Measurements from ENCODE around the gene CELF2. TPM values are rescaled to one million over a fixed set of nuclear protein-coding genes. Genes with fewer than 3 reads are reported as not detected.
"Not testable (repeated sequence)": the region's sequence is repeated elsewhere in the genome, so short reads cannot be mapped to it uniquely, and the experiment has no call there.

Gene CELF2
- polyA plus RNA-seq, 1 experiment = 24.7 TPM

DNA sequence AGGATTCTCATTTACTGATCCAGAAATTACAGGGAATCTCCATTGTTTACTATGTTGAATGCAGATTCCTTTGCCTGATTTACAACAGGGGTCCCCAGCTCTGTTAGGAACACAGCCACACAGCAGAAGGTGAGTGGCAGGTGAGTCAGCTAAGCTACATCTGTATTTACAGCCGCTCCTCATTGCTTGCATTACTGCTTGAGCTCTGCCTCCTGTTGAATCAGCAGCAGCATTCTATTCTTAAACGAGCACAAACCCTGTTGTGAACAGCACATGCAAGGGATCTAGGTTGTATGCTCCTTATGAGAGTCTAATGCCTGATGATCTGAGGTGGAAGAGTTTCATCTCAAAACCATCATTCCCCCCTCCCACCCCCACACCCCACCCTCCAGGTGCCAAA is 23.3 kb upstream of the CELF2 start:
- DNase-seq (ENCODE audit: low read depth, low spot score) = no peak
- H3K27ac ChIP-seq (ENCODE audit: low read depth, low read length) = no peak overlapping the region
- no peaks in the 10 kb centered on the region for H3K9me3 ChIP-seq (ENCODE audit: control insufficient read depth, insufficient read depth, low read length)
- H3K27me3 ChIP-seq (ENCODE audit: control insufficient read depth, insufficient read depth, low read length) = no peaks in the 10 kb centered on the region
- CTCF ChIA-PET = no interaction called here
- H3K4me3 ChIP-seq (ENCODE audit: low read depth, low read length) = no peak overlapping the region
- POLR2A ChIA-PET = no interaction called here
- TF ChIP-seq, protein P1, sequence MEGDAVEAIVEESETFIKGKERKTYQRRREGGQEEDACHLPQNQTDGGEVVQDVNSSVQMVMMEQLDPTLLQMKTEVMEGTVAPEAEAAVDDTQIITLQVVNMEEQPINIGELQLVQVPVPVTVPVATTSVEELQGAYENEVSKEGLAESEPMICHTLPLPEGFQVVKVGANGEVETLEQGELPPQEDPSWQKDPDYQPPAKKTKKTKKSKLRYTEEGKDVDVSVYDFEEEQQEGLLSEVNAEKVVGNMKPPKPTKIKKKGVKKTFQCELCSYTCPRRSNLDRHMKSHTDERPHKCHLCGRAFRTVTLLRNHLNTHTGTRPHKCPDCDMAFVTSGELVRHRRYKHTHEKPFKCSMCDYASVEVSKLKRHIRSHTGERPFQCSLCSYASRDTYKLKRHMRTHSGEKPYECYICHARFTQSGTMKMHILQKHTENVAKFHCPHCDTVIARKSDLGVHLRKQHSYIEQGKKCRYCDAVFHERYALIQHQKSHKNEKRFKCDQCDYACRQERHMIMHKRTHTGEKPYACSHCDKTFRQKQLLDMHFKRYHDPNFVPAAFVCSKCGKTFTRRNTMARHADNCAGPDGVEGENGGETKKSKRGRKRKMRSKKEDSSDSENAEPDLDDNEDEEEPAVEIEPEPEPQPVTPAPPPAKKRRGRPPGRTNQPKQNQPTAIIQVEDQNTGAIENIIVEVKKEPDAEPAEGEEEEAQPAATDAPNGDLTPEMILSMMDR (IDR thresholded peaks at IDR 0.05; ENCODE audit: low read depth, low read length) = no peak

DNA sequence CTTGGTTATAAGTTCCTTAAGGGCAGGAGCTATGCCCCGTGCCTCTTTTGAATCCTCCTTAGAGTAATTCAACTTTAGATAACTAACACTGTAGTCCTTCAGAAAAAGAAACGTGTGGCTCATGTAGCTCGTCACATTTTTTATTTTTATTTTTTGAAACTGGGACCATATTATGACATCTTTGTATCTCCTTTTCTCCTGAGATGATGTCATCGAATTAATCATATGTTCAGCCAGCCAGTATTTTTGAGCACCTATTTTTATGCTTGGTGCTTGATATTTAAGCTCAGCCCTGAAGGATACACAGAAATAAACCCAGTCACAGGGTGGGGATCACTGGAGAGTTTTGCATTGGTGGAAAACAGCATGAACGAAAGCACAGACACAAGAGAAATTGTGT is 22.6 kb upstream of the CELF2 start:
- no peak overlapping the region for H3K27ac ChIP-seq (ENCODE audit: low read depth, low read length)
- no peak for DNase-seq (ENCODE audit: low read depth, low spot score)
- CTCF ChIA-PET = no interaction called here
- H3K27me3 ChIP-seq (ENCODE audit: control insufficient read depth, insufficient read depth, low read length) = no peaks in the 10 kb centered on the region
- no peak overlapping the region for H3K4me3 ChIP-seq (ENCODE audit: low read depth, low read length)
- H3K9me3 ChIP-seq (ENCODE audit: control insufficient read depth, insufficient read depth, low read length) = no peaks in the 10 kb centered on the region
- POLR2A ChIA-PET = no interaction called here
- TF ChIP-seq, protein P1 (IDR thresholded peaks at IDR 0.05; ENCODE audit: low read depth, low read length) = no peak

DNA sequence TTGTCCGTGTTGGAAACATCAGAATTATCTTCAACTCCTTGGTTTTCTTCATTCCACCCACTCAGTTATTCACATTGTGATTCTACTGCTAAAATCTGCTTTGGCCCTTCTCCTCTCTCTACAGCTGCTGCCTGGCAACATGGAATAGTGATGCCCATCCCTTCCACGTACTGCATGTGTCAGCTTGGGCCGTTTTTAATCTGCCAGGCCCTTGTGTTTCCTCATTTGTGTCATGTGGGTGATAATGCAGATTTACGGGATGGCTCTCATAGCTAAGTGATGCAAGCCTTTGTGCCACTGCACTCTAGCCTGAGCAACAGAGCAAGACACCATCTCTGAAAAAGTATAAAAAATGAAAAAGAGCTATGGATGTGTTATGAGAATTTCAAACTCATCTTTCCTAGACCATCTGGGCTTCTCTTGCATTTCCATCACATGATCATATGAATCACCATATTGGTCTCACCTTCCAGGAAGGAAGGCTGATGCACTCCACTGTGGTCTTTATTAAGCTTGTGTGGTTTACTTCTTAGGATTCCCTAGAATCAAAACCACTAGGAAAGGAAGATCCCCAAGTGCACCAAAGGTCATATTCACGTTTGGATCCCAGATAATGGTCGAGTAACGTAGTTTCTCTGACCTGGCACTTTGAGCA is 20.6 kb upstream of the CELF2 start:
- TF ChIP-seq, protein P1 (IDR thresholded peaks at IDR 0.05; ENCODE audit: low read depth, low read length) = no peak
- Histone ChIP-seq H3K4me3 (ENCODE audit: low read depth, low read length) (no peak overlapping the region), H3K27me3 (ENCODE audit: control insufficient read depth, insufficient read depth, low read length) (no peaks in the 10 kb centered on the region), H3K27ac (ENCODE audit: low read depth, low read length) (no peak overlapping the region), H3K9me3 (ENCODE audit: control insufficient read depth, insufficient read depth, low read length) (no peaks in the 10 kb centered on the region)
- no peak for DNase-seq (ENCODE audit: low read depth, low spot score)
- ChIA-PET POLR2A (no interaction called here), CTCF (no interaction called here)

DNA sequence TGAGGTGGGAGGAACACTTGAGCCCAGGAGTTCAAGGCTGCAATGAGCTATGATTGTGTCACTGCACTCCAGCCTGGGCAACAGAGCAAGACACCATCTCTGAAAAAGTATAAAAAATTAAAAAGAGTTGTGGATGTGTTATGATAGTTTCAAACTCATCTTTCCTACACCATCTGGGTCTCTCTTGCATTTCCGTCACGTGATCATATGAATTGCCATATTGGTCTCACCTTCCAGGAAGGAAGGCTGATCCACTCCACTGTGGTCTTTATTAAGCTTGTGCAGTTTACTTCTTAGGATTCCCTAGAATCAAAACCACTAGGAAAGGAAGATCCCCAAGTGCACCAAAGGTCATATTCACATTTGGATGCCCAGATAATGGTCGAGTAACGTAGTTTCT is 18.2 kb upstream of the CELF2 start:
- H3K27me3 ChIP-seq (ENCODE audit: control insufficient read depth, insufficient read depth, low read length); POLR2A ChIA-PET; H3K9me3 ChIP-seq (ENCODE audit: control insufficient read depth, insufficient read depth, low read length); DNase-seq (ENCODE audit: low read depth, low spot score); H3K4me3 ChIP-seq (ENCODE audit: low read depth, low read length); H3K27ac ChIP-seq (ENCODE audit: low read depth, low read length): not testable (repeated sequence)
- CTCF ChIA-PET = interaction anchor here (0.9 kb wide), 1 partner anchor 1668 kb away, joined by 3 read pairs; no protein-coding TSS in a partner anchor

DNA sequence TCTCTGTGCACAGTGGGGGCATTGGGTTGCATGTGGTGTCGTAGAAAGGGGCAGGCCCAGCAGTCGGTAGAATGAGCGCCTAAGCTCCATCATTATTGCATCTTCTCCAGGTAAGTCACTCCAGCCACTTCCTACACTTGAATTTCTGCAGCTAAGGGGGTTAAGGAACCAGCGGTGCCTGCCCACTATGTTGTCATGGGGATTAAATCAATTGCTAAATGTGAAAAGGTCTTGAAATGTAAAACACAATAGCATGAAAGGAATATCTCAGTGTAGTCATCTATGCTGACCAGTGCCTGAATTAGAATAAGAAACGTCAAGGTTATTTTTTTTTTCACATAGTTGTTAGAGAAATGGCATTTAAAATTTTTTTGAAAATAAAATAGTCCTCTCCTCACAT is 15.2 kb upstream of the CELF2 start:
- no peak for DNase-seq (ENCODE audit: low read depth, low spot score)
- CTCF ChIA-PET = no interaction called here
- H3K9me3 ChIP-seq (ENCODE audit: control insufficient read depth, insufficient read depth, low read length) = no peaks in the 10 kb centered on the region
- H3K27ac ChIP-seq (ENCODE audit: low read depth, low read length) = no peak overlapping the region
- POLR2A ChIA-PET = no interaction called here
- H3K27me3 ChIP-seq (ENCODE audit: control insufficient read depth, insufficient read depth, low read length) = peaks cover under 1% of the 10 kb centered on the region
- no peak overlapping the region for H3K4me3 ChIP-seq (ENCODE audit: low read depth, low read length)
- TF ChIP-seq, protein P1 (IDR thresholded peaks at IDR 0.05; ENCODE audit: low read depth, low read length) = no peak

All from AG04450 (cell line).